HFF-Myc (cell line): ENCODE results near the gene SCAP.

Experiments used
- DNase-seq: peaks from one replicate; pipeline ENCODE4 v3.0.0-alpha.2; 2011; ENCODE audit warnings: low read depth; ENCODE audit errors: extremely low read depth
- H3K4me3 ChIP-seq: replicated peaks from 2 replicates; pipeline ENCODE4 v1.5.1; 2011; ENCODE audit warnings: low read depth, mild to moderate bottlenecking, control low read depth, low read length
- CTCF ChIP-seq: IDR thresholded peaks from 2 replicates; pipeline ENCODE4 v1.5.1; 2012; ENCODE audit warnings: mild to moderate bottlenecking, low read depth, low read length, control low read depth; ENCODE audit errors: missing control alignments

Gene SCAP

GRCh38 chr3:47475570-47476329 lies at the start of gene SCAP:
SCAP (minus strand) TSS chr3:47475941; CDS start chr3:47442993, 32,948 bp downstream.
- H3K4me3 ChIP-seq = peak within 1 kb of the TSS; percentile 96
- peak; percentile 83 for TF ChIP-seq CTCF
- DNase-seq = peak; percentile 51

GRCh38 chr3:47523310-47524073 lies 47.8 kb upstream of the SCAP start:
- H3K4me3 ChIP-seq = no peak overlapping the region
- no peak for DNase-seq
- TF ChIP-seq CTCF = no peak

GRCh38 chr3:47522082-47522987 lies 46.6 kb upstream of the SCAP start:
- peak; percentile 85 for DNase-seq
- no peak overlapping the region for H3K4me3 ChIP-seq
- peak; percentile 85 for TF ChIP-seq CTCF

- DNase-seq = no peak
- H3K4me3 ChIP-seq = no peak overlapping the region
- TF ChIP-seq CTCF = no peak
Observed at GRCh38 chr3:47520756-47521155, 45.0 kb upstream of the SCAP start.

GRCh38 chr3:47517937-47518336 lies 42.2 kb upstream of the SCAP start:
- TF ChIP-seq CTCF = no peak
- DNase-seq = no peak
- H3K4me3 ChIP-seq = no peak overlapping the region

GRCh38 chr3:47515864-47516319 lies 40.2 kb upstream of the SCAP start:
- DNase-seq = no peak
- no peak overlapping the region for H3K4me3 ChIP-seq
- no peak for TF ChIP-seq CTCF
